Stimulated activated naive CD4-positive, alpha-beta T cell treated with Interleukin-2 at 50 U/mL for 16 hours (primary cell): ENCODE results near the gene C5orf15.
"Not testable (repeated sequence)": the region's sequence is repeated elsewhere in the genome, so short reads cannot be mapped to it uniquely, and the experiment has no call there.

Experiments used
- DNase-seq: peaks from one replicate; lab custom pipeline; 2025; lab: John Stamatoyannopoulos, UW

The C5orf15 gene

DNA sequence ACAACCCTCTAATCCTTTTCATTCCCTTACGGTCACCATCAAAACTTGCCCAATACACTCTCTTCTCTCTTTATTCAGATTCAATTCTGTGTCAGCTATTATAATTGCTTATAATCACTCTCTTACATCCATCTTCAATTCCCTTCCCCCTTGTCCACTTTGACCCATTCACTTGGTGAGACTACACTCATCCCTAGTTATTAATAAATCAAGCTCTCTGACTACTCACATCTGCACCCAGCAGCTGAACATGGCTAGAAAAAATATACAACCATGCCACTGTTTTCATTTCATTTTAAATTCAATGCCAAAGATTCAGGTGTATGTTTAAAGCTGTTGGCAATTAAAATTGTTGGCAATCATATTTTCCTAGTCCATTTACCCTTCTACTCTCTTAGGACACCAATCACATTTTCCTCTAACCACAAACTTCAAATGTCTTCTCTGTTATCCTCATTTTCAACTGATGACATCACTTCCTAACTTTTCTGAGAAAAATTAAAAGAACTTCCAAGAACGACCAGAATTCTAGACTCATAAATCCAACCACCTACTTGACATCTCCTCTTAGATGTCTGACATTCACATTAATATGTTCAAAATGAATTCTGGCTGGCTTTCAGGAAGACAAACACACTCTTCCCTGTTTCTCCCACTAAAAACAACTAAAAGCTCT lies 5.5 kb downstream of the C5orf15 start:
- DNase-seq: no peak

DNA sequence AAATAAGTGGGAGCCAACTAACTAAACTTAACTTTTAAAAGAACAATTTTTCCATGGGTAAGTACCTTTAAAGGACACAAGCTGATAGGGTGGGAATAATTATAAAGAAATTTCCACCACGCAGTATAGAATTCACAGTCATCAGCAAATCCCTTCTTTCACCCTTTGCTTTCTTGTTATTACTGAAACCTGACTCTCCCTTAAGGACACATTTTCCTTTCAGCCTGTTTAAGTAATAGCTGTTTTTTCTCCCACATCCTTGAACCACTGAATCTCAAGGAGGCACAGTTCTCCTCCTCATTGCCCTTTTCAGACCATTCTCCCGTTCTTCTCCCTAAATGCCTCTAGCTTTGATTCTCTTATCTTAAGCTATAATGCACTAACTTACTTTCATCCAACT lies 6.3 kb downstream of the C5orf15 start:
- no peak for DNase-seq

DNA sequence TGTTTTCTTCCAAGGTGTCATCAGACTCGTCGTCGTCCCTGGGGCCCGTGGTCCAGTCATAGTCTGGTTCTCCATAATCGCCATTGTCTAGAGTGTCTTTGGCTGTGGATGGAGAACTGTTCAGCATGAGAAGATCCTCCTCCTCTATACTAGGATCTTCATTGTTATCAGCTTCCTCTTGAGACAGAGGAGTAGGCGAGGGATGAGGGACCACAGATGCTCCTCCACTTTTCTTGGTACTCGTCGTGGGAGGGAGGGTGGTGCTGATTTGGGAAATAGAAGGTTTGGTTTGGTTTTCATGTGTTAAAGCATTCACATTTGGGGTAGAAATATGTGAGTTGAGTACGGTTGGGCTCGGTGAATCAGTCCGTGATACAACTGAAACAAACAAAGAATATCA lies 8.8 kb downstream of the C5orf15 start:
- no peak for DNase-seq

DNA sequence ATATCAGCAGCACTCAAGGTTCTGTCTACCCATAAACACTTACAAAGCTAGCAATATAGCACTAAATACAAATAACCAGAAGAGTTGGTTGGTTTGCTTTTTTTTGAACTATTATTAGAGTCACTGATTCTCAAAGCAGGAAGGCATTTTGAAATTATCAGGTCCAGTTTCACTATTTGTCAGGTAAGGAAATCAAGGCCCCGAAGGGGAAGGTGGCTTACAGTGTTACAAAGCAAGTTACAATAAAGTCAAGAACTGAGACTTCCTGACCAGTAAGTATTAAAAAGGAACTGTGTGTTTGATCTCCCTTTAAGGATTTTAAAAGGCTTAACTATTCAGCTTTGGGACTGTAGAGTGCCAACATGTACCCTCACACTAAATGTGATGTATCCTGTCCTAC lies 10.8 kb downstream of the C5orf15 start:
- no peak for DNase-seq

DNA sequence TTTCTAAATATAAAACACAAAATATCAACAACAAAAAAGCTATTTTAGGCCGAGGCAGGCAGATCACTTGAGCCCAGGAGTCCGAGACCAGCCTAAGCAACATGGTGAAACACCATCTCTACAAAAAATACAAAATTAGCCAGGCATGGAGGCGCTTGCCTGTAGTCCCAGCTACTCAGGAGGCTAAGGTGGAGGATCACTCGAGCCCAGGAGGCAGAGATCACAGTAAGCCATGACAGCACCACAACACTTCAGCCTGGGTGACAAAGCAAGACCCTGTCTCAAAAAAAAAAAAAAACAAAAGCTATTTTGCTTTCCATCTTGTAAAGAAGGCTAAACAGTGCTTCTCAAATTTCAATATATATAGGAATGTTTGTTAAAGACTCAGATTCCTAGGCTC lies 11.3 kb downstream of the C5orf15 start:
- no peak for DNase-seq

DNA sequence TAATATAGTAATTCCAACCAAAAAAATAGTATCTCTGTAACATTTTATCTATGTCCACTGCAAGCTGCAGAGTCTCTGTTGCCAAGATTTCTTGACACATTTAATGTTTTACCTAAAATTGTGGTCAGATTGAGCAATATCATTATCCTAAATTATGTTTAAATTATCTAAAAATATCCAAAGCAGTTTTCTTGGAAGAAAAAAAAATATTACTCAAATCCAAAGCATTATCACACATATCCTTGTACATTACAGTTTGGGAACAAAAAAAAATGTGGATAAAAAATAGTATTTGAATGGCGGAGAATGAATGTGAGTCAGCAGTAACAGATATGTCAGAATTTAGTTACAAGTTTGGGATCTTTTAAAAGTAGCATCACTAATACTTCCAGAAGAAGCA lies 12.2 kb downstream of the C5orf15 start:
- not testable (repeated sequence) for DNase-seq

DNA sequence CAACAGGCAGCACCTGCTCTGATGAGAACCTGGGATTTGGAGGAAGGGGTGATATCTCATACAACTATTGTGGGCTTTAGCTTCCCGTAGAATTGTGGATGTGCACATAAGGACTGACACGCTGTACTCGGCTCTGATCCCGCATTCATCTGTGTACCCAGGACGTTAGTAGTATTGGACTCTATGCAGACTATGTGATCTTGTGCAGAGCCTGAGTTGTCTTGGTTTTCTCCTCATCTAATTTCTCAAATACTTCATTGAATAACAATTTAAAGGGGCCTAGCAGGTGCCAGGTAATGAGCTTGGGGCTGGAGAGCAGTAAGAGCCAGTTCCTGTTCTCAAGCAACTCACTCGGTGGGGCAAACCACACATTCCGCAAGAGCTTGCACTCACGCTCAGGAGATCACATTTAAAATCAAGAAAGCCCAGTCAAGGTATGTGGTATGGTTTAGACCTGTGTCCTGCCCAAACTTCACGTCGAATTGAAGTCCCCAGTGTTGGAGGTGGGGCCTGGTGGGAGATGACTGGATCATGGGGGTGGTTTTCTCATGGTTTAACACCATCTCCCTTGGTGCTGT lies 14.8 kb downstream of the C5orf15 start:
- DNase-seq: no peak

DNA sequence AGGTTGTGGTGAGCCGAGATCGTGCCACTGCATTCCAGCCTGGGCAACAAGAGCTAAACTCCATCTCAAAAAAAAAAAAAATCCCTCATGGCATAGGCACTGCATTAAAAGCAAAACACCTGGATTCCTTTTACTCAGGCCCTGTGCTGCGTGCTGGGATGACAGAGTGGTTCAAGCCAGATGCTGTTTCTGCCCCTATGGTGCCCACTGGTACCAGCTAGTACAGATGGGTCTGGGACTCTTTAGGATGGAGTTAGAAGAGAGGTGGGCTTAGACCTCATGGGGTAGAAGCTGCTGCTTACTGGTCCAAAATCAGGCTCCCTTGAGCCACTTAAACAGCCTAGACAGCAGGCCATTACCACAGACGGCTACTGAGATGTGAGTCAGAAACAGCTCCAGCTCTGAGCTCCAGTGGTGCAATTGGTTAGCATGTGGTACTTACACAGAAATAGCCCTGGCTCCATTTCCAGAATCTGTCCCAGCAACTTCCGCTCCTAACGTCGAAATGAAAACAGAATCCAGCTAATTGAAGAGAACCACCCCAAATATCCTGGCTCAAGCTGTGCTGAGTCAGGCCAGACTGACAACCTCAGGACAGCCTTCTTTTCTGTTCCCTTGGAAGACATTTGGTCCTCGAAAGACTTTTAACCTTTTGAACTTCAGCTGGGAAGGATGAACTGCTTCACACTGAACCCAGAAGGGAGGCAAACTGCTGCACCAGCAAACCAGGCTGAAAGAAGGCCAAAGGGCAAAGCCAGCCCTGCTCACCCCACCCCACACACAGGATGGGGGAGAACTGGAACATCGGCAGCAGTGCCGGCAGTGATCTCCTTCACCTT lies 15.5 kb downstream of the C5orf15 start:
- DNase-seq: no peak

DNA sequence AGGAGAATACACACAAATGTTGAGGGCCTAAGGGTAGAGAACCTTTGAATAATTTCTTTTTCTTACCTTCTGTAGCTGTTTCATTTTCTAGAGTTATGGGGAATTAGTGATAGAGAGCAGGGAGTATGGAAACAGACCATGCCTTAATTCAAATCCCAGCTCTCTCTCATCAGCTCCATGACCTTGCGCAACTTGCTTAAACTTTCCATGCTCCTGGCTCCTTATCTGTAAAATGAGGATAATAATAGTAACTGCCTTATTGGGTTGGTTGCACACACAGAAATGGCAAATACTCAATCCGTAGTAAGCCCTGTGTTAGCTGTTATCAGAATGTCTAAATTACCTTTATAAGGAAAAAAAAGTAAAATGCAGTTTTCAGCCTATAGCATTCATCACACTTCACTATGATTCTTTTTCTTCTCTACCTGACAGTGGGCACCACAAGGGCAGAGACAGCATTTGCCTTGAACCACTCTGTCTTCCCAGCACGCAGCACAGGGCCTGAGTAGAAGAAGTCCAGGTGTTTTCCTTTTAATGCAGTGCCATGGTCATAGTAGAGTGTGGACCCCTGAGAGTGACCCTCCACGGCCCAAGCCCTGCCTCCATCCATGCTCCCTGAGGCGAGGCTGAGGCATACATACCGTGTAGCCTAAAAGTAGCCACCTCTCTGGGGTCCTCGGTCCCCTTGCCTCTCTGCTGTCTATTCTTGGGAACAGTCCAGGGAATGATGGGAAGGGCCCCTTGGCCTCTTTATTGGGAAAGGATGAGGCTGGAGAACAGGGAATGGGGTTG lies 17.4 kb downstream of the C5orf15 start:
- DNase-seq: no peak

DNA sequence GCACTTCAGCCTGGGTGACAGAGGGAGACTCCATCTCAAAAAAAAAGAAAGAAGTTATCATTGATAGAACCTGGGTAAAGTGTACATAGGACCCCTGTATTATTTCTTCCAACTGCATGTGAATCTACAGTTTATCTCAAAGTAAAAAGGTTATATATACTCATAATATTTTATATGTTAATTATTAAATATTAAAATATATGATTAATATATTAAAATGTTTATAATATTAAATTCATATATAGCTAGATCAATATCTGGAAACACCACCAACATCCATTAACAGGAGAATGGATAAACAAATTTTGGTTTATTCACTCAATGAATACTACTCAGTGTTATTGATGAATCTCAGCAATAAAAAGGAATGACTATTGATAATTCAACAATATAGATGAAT lies 19.7 kb downstream of the C5orf15 start:
- DNase-seq: no peak

DNA sequence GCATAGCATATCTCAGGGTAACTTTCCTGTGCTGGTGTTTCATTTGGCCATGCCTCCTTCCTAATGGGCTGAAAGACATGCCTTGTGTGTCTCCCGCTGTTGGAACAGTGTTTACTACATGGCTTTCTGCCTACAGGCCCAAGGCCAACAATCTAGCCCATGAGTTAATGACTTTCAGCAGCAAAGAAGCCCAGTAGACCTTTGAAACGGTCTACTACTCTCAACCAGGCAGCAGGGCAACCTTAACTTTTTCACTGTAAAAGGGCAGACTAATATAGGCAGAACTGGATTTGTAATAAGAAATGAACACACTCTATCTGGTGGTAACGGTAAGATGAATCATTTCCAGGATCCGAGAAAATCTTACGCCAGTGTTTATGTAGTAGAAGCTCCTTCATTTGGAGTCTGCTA lies 21.0 kb downstream of the C5orf15 start:
- DNase-seq: no peak

DNA sequence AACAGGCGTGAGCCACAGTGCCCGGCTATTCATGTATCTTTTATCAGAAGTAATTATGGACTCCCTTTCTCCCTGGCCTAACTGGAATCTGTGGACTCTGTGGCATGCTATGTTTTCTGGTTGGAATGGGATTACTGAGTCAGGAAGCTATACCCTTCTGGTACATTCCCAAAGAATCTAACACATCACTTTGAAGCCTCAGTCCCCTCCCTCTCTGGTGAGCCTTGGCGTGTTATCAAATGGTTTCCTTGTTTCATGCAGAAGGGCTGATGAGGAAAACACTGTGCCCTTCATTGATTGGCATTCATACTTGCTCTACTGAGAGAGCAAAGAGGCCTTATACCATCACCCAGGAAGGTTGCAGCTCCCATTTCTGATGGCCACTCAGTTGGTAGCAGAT lies 22.9 kb downstream of the C5orf15 start:
- DNase-seq: no peak

DNA sequence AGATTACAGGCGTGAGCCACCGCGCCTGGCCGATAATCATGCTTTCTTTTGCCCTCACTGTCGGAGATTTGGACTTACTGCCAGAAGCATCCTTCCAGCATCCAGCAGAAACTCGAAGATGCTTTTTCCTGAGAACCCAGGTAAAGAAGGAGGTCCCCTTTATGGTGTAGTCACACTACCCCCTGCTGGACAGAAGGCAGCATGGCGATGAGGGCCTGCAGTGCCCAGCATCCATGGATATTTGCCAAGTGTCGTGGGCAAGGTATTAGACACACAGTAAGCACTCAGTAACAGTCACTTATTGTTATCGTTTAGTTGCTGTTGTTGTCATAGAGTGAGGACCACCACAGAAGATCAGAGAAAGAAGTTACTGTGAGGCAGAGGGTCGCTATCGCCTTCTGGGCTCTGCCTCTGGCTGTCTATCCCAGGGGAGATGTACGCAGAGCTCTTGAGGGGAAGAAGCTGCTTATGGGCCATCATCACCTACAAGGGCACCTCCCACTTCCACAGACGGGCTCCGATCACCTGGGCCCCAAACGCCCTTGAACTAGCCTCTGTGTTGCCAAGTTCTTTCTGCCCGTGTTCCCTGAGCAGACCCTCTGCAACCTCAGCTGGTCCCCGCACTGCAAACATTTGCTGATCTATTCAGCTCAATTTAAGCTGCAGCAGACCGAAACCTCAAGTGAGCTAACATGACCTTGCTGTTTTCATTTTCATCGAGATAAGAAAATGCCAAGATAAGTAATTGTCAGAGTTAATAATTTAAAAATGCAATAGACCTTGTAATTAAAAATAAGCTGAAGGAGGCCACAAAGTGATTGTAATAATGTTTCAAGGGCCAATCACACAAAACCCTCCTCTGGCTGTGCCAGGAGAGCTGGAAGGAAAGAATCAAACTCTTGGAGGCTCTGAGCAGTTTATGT lies 23.9 kb downstream of the C5orf15 start:
- DNase-seq: peak; percentile 24

DNA sequence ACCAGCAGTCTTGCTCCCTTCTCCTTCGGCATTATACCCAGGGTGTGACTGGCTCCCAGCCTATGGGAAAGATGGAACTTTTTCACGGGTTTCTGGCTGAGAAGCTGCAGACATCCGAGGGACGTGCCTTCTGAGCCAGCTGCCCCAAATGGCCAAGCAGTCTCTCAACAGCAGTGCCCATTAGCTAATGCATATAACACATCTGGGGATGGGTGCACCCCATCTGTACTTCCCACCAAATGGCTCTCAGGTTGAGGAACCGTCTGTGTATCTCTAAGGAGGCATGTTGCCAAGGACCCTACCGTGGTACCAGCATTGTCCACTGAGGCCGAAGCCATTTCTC lies 25.0 kb downstream of the C5orf15 start:
- no peak for DNase-seq

DNA sequence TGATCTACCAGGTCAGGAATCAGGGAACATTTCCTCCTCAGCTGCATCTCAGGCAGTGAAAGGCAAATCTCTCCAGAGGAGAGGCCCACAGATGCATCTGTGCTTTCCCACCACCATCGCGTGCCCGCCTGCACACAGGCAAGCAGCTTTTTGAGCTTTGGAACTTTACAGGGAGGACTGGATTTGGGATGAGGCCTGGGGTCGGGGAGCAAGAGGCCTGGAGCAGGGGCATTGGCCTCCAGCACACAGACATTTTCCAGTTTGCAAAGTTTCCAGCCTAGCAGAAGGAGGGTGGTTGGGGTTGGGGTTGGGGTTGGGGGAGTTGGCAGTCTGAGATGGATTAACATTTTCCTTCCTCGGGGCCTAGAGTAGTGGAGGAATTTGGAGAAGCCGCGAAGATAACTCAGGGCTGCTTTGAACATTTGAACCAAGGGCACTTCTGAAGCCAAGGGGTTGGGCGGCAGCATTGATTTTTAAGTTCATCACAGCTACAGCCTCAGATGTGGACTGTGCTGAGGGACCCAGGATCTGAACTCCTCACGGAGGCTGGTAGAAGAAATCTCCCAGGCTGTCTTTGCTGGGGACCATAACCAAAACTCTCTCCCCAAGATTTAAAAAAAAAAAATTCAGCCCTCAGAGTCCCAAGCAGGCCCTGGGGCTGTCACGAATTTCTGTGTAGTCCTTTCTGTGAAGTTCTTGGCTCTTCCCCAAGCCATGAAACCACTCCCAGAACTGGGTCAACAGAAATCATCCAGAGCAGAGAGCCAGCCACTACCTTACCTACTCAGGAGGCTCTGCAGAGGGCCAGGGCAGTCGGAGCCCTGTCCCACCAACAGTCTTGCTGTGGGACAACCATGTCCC lies 25.6 kb downstream of the C5orf15 start:
- DNase-seq: no peak

DNA sequence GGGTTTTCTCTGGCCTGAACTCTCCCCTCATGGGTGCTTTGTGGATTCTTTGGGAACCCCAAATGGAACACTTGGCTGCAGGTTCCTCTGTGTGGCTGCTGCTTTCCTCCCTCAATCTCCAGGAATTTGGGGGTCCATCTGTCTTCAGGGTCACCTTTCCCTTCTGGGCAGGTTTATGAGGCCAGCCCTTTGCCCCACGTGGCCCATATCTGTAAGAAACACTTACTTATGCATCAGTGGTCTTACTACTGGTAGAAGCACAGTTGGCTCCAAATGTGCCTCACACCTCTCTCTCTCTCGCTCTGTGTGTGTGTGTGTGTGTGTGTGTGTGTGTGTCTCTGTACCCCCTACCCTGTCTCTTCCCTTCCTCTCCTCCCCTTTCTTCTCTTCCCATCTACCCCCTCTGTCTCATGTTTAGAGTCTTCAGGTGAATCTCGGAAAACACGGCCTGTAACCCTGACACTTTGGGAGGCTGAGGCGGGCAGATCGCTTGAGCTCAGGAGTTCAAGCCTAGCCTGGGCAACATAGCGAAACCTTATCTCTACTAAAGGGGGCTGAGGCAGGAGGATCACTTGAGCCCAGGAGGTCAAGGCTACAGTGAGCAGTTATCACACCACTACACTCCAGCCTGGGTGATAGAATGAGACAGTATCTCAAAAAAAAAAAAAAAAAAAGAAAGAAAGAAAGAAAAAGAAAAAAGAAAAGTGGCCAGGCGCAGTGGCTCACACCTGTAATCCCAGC lies 26.8 kb downstream of the C5orf15 start:
- no peak for DNase-seq

DNA sequence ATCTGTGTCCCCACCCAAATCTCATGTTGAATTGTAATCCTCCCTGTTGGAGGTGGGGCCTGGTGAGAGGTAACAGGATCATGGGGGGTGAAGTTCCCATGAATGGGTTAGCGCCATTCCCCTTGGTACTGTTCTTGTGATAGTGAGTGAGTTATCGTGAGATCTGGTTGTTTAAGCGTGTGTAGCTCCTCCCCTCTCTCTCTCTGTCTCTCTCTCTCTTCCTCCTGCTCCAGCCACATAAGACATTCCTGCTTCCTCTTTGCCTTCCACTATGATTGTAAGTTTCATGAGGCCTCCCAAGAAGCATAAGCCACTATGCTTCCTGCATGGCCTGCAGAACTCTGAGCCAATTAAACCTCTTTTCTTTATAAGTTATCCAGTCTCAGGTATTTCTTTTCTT lies 28.8 kb downstream of the C5orf15 start:
- DNase-seq: no peak

DNA sequence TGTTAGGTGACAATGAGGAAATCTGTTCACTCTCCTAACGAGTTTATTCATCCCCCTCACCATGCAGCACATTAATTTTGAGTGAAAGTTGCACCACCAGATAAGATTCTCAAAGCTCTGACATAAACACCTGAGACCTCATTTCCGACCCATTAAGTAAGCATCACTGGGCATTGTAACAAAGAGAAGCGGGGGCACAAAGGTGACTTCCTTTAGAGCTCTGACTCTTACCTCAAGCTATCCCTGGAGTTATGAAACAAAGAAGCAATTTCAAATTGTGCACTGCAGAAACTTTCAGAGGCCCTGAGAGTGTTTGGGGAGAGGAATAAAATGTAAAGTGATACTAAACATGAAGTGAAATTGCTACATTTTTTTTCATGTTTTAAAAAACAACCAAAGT lies 29.5 kb downstream of the C5orf15 start:
- DNase-seq: no peak

DNA sequence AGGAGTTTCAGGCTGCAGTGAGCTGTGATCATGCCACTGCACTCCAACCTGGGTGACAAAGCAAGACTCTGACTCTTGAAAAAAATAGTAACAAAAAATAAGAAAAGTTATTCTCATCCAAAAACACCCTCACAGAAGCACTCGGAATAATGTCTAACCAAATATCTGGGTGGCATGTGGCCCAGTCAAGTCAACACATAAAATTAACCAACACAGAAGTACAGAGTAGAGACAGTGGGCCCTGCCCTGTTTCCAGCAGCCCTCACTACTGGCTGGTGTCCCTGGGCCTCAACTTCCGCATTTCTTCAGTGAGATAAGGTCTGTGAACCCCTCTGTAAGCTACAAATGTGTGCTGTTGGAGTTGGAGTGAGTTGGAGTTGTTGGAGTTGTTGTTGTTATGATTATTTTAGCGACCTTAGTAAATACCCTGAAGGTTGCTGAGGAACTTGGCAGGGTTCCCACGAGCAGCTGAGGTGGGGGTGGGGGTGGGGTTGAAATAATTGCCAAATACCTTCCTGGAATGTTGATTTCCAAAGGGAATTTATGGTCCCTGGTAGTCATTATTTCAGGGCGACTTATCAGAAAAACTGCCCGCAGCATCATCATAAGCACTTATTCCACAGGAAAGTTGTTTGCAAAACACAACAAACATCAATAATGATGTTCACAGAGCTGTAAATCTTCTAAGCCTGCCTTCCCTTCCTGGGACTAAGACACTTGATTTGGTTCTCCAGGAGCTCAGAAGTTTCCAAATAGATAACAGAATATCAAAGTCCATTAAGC lies 30.2 kb downstream of the C5orf15 start:
- DNase-seq: no peak
